ENCODE measurements around the gene FAM120A. TPM values are rescaled to one million over a fixed set of nuclear protein-coding genes. Genes with fewer than 3 reads are reported as not detected.

The FAM120A gene
- total RNA-seq, 4 donors from 2014 or later, result 81.7 to 125 (median 90.1) TPM

GRCh38 chr9:93522736-93523135 lies 71.3 kb downstream of the FAM120A start:
- peaks cover 0 to 14% (median 2%) of the 10 kb centered on the region in 4 donors for H3K4me1 ChIP-seq
- no peaks in the 10 kb centered on the region for H3K27me3 ChIP-seq
- 93% methylated on average over 3 of the region's 3 CpGs for WGBS
- no peak for TF ChIP-seq POLR2A (IDR thresholded peaks at IDR 0.05; ENCODE audit: low read depth)
- no peak for TF ChIP-seq EP300 (IDR thresholded peaks at IDR 0.05)
- TF ChIP-seq POLR2AphosphoS5 (IDR thresholded peaks at IDR 0.05), result no peak
- no peak for TF ChIP-seq CTCF (IDR thresholded peaks at IDR 0.05)
- no peak overlapping the region for H3K4me3 ChIP-seq
- H3K9me3 ChIP-seq, result no peaks in the 10 kb centered on the region
- no peak overlapping the region for H3K27ac ChIP-seq (replicated peaks in 1 of 4)
- intact Hi-C loops (cut with DNase I), result no loop called here
- DNase-seq (ENCODE audit: extremely low spot score), result no peak
- peaks cover 0 to 74% (median 29%) of the 10 kb centered on the region in 4 donors for H3K36me3 ChIP-seq

GRCh38 chr9:93523518-93524144 lies 72.1 kb downstream of the FAM120A start:
- H3K36me3 ChIP-seq, result peaks cover 5 to 74% (median 30%) of the 10 kb centered on the region in 4 donors
- H3K4me3 ChIP-seq, result no peak overlapping the region
- peaks cover 0 to 14% (median 2%) of the 10 kb centered on the region in 4 donors for H3K4me1 ChIP-seq
- no peak for DNase-seq (ENCODE audit: extremely low spot score)
- no peaks in the 10 kb centered on the region for H3K27me3 ChIP-seq
- H3K9me3 ChIP-seq, result no peaks in the 10 kb centered on the region
- no peak overlapping the region for H3K27ac ChIP-seq (replicated peaks in 1 of 4)
- WGBS, result 87% methylated on average over 7 of the region's 7 CpGs
- TF ChIP-seq POLR2A (IDR thresholded peaks at IDR 0.05; ENCODE audit: low read depth), result no peak
- TF ChIP-seq EP300 (IDR thresholded peaks at IDR 0.05), result no peak
- no peak for TF ChIP-seq CTCF (IDR thresholded peaks at IDR 0.05)
- no peak for TF ChIP-seq POLR2AphosphoS5 (IDR thresholded peaks at IDR 0.05)
- intact Hi-C loops (cut with DNase I), result no loop called here

GRCh38 chr9:93525476-93525875 lies 74.0 kb downstream of the FAM120A start:
- Histone ChIP-seq H3K4me3 (no peak overlapping the region), H3K9me3 (no peaks in the 10 kb centered on the region), H3K4me1 (peaks cover 0 to 14% (median 2%) of the 10 kb centered on the region in 4 donors), H3K27me3 (no peaks in the 10 kb centered on the region), H3K27ac (replicated peaks in 1 of 4) (no peak overlapping the region), H3K36me3 (peaks cover 13 to 81% (median 28%) of the 10 kb centered on the region in 4 donors)
- intact Hi-C loops (cut with DNase I), result no loop called here
- no peak for DNase-seq (ENCODE audit: extremely low spot score)
- TF ChIP-seq POLR2AphosphoS5 (IDR thresholded peaks at IDR 0.05) (no peak), POLR2A (IDR thresholded peaks at IDR 0.05; ENCODE audit: low read depth) (no peak), CTCF (IDR thresholded peaks at IDR 0.05) (no peak), EP300 (IDR thresholded peaks at IDR 0.05) (no peak)
- WGBS, result 89% methylated on average over 5 of the region's 5 CpGs

- Histone ChIP-seq H3K4me1 (peaks cover 0 to 5% (median 1%) of the 10 kb centered on the region in 4 donors), H3K27ac (replicated peaks in 1 of 4) (no peak overlapping the region), H3K27me3 (no peaks in the 10 kb centered on the region), H3K4me3 (no peak overlapping the region), H3K36me3 (peaks cover 29 to 89% (median 49%) of the 10 kb centered on the region in 4 donors), H3K9me3 (no peaks in the 10 kb centered on the region)
- TF ChIP-seq POLR2AphosphoS5 (IDR thresholded peaks at IDR 0.05) (no peak), POLR2A (IDR thresholded peaks at IDR 0.05; ENCODE audit: low read depth) (no peak), EP300 (IDR thresholded peaks at IDR 0.05) (no peak), CTCF (IDR thresholded peaks at IDR 0.05) (peak in 1 of 3 experiments; percentile 5)
- WGBS, result 75% methylated on average over 3 of the region's 3 CpGs
- DNase-seq (ENCODE audit: extremely low spot score), result no peak
- intact Hi-C loops (cut with DNase I), result no loop called here
These were observed 79.9 kb downstream of the FAM120A start for GRCh38 chr9:93531374-93531773.

Data from esophagus muscularis mucosa (tissue), 4 donors.